Neutrophil (primary cell): ENCODE results near the gene ANKS1B.

Source experiments
- H3K27ac ChIP-seq: fragments of 200-600 bp; sonication (generic); 2 replicates; pipeline ENCODE4 v1.5.1; 2016; ENCODE audit warnings: mild to moderate bottlenecking, moderate library complexity
- H3K27me3 ChIP-seq: fragments of 200-600 bp; sonication (generic); 2 replicates; pipeline ENCODE4 v1.6.0; 2016; ENCODE audit warnings: mild to moderate bottlenecking
- H3K36me3 ChIP-seq: fragments of 200-600 bp; sonication (generic); 2 replicates; pipeline ENCODE4 v1.5.1; 2017
- H3K4me1 ChIP-seq, 2 experiments: fragments of 200-600 bp in 1 of 2; sonication (generic) in 1 of 2; 1 replicate in 1 of 2; 2 replicates in 1 of 2; pipeline versions ENCODE4 v1.5.1 to v1.6.1; 2013 to 2016; ENCODE audit warnings: low read depth in 1 of 2, low read length in 1 of 2, mild to moderate bottlenecking in 1 of 2, moderate library complexity in 1 of 2; ENCODE audit not compliant: control insufficient read depth in 1 of 2, insufficient read depth in 1 of 2
- H3K4me3 ChIP-seq, 2 experiments: fragments of 200-600 bp in 1 of 2; sonication (generic) in 1 of 2; 1 replicate in 1 of 2; 2 replicates in 1 of 2; pipeline ENCODE4 v1.5.1; 2013 to 2016; ENCODE audit warnings: low read depth in 1 of 2, low read length in 1 of 2, mild to moderate bottlenecking in 1 of 2, moderate library complexity in 1 of 2
- H3K9me3 ChIP-seq: fragments of 200-600 bp; sonication (generic); 2 replicates; pipeline ENCODE4 v1.5.1; 2016
- CTCF ChIP-seq: fragments of 200-600 bp; sonication (generic); IDR thresholded peaks from 2 replicates; pipeline ENCODE4 v1.5.1; 2016; ENCODE audit warnings: antibody characterized with exemption

The ANKS1B gene

GRCh38 chr12:98724384-98725155 is 1260.2 kb downstream of the ANKS1B start:
- no peak for TF ChIP-seq CTCF
- peaks cover 100% of the 10 kb centered on the region for H3K36me3 ChIP-seq
- H3K4me1 ChIP-seq, result no peaks in the 10 kb centered on the region
- no peaks in the 10 kb centered on the region for H3K9me3 ChIP-seq
- no peak overlapping the region for H3K4me3 ChIP-seq
- no peaks in the 10 kb centered on the region for H3K27me3 ChIP-seq
- H3K27ac ChIP-seq, result no peak overlapping the region

- H3K9me3 ChIP-seq, result no peaks in the 10 kb centered on the region
- H3K27me3 ChIP-seq, result no peaks in the 10 kb centered on the region
- TF ChIP-seq CTCF, result no peak
- H3K4me3 ChIP-seq, result no peak overlapping the region
- peak overlapping the region; percentile 31 for H3K27ac ChIP-seq
- H3K4me1 ChIP-seq, result no peaks in the 10 kb centered on the region
- peaks cover 100% of the 10 kb centered on the region for H3K36me3 ChIP-seq
Observed at GRCh38 chr12:98721204-98721702, 1263.5 kb downstream of the ANKS1B start.

- no peak for TF ChIP-seq CTCF
- Histone ChIP-seq H3K27me3 (no peaks in the 10 kb centered on the region), H3K4me3 (no peak overlapping the region), H3K4me1 (no peaks in the 10 kb centered on the region), H3K27ac (peak overlapping the region; percentile 18), H3K9me3 (no peaks in the 10 kb centered on the region), H3K36me3 (peaks cover 97% of the 10 kb centered on the region)
Observed at GRCh38 chr12:98719515-98720504, 1264.9 kb downstream of the ANKS1B start.

- H3K27me3 ChIP-seq, result no peaks in the 10 kb centered on the region
- TF ChIP-seq CTCF, result no peak
Observed at GRCh38 chr12:98714426-98714825, 1270.3 kb downstream of the ANKS1B start.

GRCh38 chr12:98709022-98709421 is 1275.7 kb downstream of the ANKS1B start:
- Histone ChIP-seq H3K4me1 (no peaks in the 10 kb centered on the region), H3K4me3 (no peak overlapping the region), H3K27ac (no peak overlapping the region), H3K27me3 (no peaks in the 10 kb centered on the region), H3K36me3 (peaks cover 100% of the 10 kb centered on the region), H3K9me3 (no peaks in the 10 kb centered on the region)
- no peak for TF ChIP-seq CTCF

More at GRCh38 chr12:98714426-98714825, 1270.3 kb downstream of the ANKS1B start:
- Histone ChIP-seq H3K36me3 (peaks cover 96% of the 10 kb centered on the region), H3K27ac (no peak overlapping the region), H3K4me1 (no peaks in the 10 kb centered on the region), H3K4me3 (no peak overlapping the region), H3K9me3 (no peaks in the 10 kb centered on the region)
